GM19238 (cell line): ENCODE data around the gene MYADML2.

Experiments
- DNase-seq: peaks from one replicate; pipeline ENCODE4 v3.0.0; 2011; ENCODE audit warnings: low spot score; ENCODE audit not compliant: insufficient read length

Gene MYADML2

DNA sequence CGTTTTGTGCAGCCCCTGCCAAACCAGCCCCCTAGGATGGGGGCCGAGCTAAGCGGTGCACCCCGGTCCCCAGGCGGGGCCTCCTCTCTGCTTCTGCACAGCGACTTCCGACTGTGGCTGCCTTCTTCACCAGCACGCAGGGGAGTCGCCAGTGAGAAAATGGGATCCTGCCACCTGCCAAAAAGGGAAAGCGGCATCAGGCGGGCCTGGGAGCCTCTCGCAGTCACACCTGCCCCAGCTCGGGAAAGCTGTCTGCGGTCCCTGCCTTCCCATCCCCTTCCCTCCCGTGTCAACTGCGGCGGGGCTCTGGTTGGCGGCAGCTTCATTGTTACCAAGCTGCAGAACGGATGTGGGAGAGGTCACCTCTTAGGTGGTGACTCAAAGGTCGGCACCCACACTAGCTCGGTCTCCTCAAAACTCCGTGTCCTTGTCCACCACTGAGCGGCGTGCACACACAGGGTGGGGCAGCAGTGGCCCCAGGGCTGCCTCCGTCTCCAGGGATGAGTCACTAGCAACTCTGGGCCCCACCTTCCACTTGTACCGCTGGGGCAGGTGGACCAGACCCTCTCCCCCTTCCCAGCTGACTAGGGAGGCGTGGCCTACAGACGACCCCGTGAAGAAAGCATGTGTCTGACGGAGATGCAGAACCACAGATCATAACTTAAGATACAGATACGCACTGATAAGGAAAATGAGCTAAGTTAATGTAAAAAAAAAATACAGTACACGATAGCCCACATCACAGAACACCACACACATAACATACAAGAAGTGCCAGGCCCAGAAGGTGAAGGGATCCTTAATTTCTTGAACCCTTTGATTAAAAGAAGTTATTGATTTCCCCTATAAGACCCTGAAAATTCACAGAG, 34.4 kb downstream of the MYADML2 start:
- no peak for DNase-seq

DNA sequence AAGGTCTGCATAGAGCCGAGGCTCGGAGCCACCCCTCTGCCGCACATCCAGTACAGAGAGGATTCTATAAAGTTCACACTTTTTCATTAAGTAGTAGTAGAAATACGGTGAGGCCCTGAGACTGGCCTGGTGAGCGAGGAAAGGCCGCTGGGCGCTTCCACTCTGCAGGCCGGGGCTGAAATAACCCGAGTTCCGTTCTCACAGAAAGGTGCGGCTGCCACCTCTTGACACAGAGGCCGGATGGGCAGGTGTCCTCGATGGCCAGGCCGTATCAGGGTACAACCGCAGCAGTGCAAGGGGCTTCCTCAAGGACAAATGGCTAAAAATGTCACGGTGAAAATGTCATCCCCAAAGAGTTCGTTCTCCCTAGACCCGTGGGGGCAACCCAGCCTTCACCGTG, 35.1 kb downstream of the MYADML2 start:
- no peak for DNase-seq

DNA sequence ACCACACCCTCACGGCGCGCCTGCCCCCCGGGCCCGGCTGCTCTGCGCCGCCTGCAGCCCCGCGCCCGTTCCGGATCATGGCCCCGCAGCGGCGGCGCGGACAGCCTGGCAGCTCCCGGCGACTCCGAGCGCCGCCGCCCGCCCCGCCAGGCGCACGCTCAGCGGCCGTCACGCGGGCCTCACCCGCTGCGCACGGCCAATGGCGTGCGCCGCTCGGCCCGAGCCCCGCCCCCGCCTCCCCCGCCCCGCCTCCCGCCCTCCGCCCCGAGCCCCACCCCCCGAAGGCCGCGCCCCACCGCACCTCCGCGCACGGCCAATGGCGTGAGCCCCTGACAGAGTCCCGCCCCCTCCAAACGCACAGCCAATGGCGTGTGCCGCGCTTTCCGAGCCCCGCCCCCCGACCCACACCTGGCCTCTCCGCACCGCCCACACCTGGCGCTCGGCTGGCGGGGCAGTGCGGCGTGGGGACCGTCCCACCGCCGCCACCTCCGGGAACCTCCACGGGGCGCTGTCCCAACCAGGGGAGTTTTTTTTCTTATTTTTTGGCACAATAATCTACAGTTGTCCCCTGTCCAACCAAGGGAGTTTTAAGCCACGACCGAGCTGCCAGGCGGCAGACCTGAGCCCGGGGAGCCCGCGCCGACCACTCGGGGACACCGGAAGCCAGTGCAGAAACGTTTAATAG, 35.6 kb downstream of the MYADML2 start, which contains the start of gene PCYT2:
TSS of gene PCYT2 (minus strand) at position 123 of the 685 bp plus-strand sequence. CDS start at position 79, 44 bp downstream.
- DNase-seq, result peak; percentile 100

DNA sequence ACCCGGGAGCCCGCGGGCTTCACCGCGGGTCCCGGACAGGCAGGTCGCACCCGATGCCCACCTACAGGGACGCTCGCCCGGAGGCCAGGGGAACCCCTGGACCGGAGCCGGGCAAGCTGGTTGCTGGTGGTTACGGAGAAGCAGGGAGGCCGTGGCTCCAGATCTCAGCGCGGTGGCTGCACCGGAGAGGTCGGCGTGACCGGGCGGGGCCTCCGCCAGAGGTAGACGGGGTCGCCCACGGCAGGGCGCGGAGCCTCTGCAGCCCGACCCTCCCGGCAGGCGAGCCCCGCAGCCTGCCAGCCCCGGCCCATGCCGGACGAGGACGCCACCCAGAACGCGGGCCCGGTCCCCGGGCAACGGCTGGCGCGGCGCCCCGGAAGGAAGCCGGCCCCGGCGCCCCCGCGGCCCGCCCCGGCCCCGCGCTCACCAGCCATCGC, 36.2 kb downstream of the MYADML2 start:
- no peak for DNase-seq

DNA sequence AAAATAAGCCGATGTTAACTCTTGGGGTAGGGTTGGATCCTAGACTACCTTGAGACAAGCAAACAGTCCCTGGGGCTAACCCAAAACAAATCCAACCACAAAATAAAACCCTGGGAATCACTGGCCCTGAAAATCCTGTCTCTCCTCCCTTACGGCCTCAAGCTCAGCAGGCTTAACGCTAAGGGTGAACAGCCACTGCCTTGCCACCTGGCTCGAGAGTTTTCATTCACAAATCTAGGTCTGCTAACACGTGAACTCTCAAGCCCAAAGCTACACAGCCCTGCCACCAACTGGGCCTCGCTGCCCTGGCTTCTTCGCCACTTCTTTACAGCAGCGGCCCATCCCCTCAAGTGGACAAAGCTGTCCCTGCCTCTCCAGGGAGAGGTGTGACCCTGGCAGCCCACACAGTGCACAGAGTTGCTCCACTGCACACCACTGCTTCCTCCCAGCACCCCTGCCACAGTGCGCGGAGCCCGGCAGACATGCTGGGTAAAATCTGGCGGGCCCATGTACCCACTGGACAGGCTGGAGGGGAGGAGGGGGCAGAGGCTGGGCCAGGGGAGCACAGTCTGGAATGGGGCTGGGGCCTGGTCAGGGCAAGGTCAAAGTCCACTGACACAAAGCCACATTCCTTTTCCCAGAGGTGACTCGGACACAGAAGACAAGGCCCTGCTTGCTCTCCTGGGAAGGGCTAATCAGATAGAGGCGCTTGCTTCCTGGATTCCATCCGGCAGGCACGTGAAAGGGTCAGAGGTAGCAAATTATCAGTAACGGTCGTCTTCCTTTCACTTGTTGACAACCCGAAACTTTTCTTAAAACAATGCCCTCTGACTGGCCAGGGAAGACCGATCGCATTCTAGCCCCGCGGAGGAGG, 36.8 kb downstream of the MYADML2 start:
- DNase-seq, result no peak

DNA sequence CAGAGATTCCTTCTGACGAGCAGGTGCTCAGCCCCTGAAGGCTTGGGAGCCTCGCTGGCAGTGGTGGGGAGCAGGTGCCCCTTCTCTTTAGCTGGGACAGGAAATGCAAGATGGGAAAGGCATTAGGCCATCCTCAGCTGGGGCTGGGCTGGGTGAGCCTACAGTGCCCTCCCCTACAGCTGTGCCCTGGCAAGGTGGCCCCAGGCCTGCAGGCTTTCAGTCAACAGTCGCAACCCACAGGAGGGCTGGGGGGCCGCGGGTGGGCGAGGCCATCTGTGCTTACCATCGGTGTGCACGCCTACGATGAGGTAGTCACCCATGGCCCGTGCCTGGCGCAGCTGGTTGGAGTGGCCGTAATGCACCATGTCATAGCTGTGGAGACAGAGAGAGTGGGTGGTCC, 37.8 kb downstream of the MYADML2 start:
- DNase-seq, result no peak

DNA sequence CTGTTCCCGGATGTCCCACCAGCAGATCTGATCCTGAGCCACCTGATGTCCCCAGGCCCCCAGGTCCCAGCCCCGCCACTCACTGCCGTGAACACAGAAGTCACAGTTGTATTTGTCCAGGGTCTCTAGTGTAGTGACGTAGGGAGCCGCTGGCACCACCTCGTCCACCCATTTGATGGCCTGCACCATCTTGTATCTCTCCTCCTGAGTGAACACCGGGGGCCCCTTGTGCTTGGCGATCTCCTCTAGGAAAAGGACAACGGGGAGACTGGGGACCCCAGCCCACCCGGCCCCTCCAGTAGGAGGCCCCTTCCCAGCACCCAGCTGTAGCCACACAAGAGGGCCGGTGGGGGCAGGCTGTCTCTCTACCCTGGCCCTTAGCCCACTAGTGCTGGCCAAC, 38.2 kb downstream of the MYADML2 start:
- no peak for DNase-seq

DNA sequence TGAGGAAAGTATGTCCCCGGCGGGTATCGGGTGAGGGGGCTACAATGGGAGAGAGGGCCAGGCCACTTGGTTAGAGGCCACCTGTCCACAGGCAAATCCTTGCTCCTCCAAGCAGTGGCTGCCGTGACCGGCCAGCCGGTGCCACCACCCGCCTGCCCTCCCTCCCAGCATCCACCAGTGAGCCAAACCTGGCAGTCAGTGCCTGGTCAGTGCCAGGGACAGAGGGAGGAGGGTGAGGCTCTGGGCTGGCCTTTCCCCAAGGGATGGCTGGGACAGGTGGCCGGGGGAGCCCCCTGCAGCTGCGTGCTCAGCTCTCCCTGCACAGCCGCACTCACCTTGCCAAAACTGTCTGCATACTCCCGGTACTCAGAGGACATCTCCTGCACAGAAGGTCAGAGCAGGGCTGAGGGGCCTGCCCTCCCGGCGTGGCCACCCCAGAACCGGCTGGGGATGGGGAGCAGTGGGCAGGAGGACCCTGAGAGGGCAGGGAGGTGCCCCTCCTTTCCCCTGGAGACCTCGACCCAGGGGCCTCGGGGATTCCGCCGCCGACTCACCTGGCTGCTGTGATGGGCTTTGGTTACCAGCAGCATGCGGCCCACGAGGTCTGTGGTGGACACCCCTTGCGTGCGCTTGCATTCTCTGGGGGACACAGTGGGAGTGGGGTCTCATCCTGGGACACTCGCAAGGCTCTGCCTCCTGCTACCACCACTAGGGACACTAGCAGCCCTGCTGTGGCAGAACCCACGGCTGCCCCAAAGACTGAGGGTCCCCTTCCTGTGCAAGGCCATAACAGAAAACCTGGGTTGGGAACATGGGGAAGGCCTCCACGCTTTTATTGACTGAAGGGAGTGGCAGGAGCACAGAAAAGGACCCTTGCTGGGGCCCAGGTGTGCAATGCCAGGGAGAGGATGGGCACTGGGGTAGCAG, 39.6 kb downstream of the MYADML2 start:
- no peak for DNase-seq

DNA sequence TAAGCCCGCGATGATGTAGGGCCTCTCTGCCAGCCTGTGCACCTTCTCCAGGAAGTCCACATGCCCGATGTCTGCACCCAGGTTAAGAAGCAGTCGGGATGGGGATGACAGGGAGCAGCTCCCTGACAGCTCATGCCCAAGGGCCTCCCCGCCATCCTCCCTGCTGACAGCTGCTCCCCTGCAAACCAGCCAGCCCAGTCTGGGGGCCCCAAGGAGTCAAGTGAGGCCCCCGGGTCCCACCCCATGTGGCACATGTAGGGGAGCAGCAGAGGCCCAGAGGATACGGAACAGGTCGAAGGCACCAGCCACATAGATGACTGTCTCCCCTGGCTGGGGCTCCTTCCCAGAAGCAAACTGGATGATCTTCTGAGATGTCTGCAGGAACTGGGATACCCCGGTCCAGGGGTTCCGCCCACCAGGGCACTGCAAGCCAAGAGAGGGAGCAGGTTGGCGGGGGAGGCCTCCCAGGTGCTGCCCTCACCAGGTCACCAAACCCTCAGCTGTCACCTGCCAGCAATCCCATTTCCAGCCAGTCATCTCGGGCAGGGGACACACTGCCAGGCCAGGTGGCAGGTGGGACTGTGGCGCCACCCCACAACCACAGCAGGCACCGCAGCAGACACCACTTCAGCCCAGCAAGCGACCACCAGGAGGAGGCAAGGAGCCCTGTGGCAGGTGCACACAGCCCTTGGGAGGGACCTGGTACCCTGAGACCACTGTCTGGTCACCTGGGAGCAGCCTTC, 40.4 kb downstream of the MYADML2 start:
- DNase-seq, result no peak

DNA sequence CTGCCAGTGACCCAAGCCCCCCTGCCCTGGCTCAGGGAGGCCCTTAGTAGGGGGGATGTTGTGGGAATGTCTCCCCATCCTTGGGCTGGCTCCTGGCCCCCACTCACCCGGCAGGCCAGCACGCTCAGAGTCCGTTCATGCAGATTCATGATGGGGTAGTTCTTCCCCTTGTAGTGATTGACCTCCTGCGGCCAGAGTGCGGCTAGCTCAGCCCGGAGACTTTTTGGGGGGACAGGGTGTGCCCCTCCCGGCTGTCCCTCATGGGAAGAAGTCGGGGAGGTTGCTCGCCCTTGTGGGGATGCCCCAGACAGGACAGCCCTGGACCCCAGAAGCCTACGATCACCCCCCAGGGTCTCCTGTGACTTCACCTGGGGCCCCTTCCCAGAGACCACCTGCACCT, 41.0 kb downstream of the MYADML2 start:
- no peak for DNase-seq

DNA sequence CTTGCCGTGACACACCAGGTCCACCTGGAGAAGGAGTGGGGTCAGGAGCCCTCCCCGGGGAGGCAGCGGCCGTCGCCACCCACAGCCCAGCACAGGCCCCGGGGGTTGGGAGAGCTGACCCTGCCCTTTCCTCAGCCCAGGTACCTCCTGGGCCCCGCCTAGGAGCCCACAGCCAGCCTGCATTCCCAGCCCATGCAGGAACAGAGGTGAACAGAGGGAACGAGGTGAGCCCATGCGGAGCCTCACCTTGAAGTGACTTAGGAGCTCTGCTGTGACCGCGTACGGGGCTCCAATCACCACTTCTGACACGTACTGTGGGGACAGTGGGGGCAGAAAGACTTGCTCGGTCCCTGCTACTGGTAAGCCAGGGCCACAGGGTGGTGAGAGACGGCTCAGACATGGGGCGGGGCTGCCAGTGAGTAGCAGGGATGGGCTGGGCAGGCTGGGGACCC, 41.6 kb downstream of the MYADML2 start:
- no peak for DNase-seq

DNA sequence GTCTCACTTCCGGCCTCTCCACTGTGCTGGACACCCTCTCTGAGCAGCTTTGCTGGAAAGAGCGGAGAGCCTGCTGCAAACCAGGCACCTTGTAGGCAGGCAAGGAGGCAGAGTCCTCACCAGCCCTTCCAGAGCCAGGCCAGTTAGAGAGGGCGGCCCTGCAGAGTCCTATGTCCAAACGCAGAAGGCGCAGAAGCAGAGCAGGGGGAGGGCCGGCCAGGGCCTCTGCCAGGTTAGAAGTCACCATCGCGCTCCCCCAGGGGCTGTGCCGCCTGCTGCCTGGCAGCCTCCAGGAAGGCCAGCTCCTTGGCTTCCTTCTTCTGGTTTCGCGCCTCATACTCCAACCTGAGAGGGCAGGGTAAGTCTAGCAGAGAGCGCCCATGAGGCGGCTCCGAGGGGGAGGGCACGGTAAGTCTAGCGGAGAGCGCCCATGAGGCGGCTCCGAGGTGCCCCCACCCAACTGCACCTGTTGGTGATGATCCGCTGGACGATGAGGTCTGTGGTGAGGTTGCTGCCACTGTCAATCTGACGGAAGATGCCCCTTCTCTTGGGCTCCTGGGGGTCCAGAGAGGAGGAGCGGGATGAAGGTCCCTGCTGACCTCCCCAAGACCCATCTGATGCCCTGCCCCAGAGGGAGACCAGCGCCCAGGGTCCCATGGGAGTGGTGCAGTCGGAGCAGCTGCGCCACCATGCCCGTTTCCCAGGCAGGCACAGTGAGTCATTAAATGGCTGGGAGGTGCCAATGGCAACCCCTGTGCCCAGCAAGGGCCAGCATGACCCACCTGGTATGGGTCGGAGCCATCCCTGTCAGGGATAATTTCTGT, 42.2 kb downstream of the MYADML2 start:
- no peak for DNase-seq

DNA sequence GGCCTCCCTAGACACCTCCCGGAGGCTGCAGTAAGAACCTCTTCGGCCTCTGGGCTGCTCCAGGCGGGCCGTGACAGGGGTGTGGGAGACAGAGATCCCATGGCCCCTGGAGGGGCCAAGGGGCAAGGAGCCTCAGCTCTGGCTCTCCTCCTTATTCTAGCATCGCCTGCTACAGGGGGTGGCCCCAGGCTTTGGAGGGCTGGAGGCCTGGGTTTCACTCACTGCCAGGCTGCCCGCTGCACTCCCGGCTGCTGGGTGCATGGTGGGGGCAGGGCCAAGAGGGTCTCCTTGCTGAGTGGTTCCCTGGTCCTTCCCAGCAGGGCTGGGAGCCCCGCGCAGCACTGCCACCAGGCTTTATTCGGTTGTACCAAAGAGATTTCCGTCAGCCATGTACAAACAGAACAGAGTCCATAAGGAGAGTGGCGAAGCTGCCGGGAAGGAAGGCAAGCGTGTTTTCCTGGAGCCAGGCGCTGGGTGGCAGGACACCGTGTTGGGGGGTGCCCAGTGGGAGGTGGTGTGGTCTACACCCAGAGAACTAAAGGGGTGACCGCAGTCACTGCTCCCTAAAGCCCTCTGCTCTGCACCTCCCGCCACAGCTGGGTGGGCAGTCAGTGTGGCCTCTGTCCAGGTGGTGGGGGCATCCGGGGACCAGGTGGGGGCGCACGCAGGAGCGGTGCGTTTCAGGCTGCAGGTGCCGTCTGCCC, 43.0 kb downstream of the MYADML2 start:
- DNase-seq, result no peak

DNA sequence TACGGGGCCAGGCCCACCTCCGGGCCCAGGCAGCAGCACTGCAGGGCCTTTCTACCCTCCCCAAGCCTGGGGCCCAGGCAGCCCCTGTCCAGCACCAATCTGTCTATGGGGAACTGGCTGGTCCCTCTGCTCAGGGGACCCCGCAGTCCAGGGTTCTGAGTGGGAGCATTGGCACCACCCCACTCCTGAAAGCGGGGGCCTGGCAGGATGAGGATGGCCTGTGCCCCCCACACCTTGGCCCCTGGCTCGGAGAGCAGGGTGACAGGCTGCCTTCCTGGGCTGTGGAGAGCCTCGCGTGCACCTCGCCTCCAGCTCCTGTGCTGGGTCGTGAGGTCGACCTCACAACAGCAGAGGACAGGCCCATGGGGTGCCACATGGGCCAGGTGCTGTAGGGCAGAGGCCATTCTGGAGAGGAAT, 43.6 kb downstream of the MYADML2 start:
- DNase-seq, result no peak

DNA sequence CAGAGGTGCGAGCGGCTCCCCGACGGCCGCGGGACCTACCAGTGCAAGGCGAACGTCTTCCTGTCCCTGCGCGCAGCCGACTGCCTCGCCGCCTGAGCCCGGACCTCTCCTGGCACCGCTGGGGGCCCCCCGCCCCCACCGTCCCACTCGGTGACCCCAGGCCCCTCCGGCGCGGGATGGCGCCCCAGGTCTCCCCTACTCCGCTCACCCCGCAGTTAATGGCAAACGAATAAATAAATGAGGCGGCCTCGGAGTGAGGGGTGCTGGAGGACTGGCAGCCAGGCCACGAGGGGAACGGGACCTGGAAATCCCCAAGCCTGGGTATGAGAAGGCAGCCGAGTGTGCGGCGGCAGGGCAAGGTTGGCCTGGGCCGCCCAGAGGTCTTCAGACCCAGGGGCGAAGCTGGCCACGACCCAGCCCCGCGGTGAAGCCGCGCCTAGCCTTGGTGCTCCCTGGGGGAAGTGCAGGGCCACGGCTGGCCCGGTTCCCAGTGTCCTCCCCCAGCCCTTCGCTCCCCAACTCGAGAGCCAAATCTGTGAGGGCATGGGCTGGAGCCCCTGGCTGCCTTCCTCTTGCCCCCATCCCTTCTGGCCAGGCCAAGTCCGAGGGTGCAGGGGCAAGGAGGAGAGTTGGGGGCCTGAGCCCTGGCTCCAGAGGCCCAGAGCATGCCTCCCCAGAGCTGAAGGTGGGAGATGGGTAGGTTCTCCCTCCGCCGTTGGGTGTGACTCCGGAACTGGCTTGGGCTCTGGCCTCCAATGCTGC, 44.2 kb downstream of the MYADML2 start:
- no peak for DNase-seq

DNA sequence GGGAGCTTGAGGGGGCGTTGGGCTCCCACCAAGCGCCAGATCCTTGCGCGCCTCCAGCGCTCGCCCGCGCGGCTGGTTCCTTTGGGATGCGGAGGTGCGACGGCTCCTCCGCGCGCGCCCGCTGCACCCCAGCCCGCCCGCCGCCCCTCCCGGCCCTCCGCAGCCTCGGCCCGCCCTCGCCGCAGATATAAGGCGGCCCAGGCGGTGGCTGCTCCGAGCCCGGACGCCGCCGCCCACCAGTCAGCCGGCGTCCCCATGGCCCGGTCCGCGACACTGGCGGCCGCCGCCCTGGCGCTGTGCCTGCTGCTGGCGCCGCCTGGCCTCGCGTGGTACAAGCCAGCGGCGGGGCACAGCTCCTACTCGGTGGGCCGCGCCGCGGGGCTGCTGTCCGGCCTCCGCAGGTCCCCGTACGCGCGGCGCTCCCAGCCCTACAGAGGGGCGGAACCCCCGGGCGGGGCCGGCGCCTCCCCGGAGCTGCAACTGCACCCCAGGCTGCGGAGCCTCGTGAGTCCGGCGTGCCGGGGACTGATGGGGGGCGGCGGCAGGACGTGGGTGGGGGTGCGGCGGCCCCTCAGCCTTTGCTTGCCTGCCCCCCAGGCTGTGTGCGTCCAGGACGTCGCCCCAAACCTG, 44.9 kb downstream of the MYADML2 start, which contains the start of gene NPB:
TSS of gene NPB (plus strand) at position 216 of the 630 bp plus-strand sequence. CDS start at position 256, 40 bp downstream.
- DNase-seq, result no peak
